GM13976 (cell line): ENCODE results near the gene MAN1C1.
"Not testable (repeated sequence)": the region's sequence is repeated elsewhere in the genome, so short reads cannot be mapped to it uniquely, and the experiment has no call there.

Experiments
- DNase-seq: peaks from one replicate; pipeline ENCODE4 v3.0.0; 2012; ENCODE audit warnings: low spot score
- CTCF ChIP-seq: IDR thresholded peaks from 2 replicates; pipeline ENCODE4 v1.5.1; 2012; ENCODE audit warnings: borderline replicate concordance, mild to moderate bottlenecking; ENCODE audit not compliant: insufficient read depth; ENCODE audit errors: extremely low read depth, missing control alignments, control extremely low read depth
- in situ Hi-C: fragments of 300-500 bp; cut with MboI; formaldehyde crosslinking; loops from one replicate; pipeline ENCODE4 v1.12.0; 2022; ENCODE audit warnings: low sequenced_read_pairs, mixed read lengths, inconsistent platforms; ENCODE audit not compliant: unreplicated experiment

Gene MAN1C1

GRCh38 chr1:25729045-25729444 is 112.5 kb downstream of the MAN1C1 start:
- in situ Hi-C loops: no loop called here
- no peak for TF ChIP-seq CTCF
- DNase-seq: no peak

DNA sequence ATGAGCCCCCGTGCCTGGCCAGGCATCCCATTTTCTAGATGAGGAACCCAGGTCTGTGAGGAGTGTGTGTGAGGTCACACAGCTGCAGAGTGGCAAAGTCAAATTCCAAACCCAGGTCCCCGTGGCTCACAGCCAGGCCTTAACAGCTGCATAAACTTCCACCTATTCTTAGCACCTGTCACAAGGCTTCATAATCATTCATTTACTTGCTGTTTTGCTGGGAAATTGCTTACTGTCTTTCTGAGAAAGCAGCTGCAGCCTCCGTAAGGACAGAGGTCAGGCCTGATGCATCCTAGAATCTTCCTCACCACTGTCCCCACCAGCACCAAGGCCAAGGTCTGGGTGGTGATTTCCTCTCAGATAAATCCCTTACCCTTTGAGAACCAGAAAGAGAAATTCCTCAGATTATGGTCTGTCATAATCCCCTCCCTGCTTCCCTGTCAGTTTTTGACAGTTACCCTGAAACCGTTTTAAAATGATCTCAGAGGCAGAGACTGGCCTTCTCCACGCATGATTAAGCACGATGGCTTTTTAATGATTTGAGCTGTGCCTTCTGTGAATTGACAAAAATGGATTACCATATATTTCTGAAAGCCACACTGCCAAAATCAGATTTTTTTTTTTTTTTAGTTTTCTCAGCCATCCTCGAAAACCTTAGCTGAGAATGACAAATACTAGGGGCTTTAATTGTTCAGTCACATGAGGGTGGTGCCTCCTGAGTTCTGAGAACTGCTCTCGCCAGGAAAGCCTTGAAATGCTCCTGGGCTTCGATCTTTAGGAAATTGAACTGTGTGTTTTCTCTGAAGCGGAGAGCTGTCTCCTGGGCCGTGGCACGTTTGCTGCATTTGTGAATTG is 113.4 kb downstream of the MAN1C1 start:
- no peak for DNase-seq
- in situ Hi-C loops: no loop called here
- TF ChIP-seq CTCF: no peak

- in situ Hi-C loops: no loop called here
- no peak for DNase-seq
- no peak for TF ChIP-seq CTCF
Observed at GRCh38 chr1:25731148-25731547, 114.6 kb downstream of the MAN1C1 start.

GRCh38 chr1:25731626-25732370 is 115.2 kb downstream of the MAN1C1 start:
- in situ Hi-C loops: no loop called here
- TF ChIP-seq CTCF: no peak
- DNase-seq: no peak

DNA sequence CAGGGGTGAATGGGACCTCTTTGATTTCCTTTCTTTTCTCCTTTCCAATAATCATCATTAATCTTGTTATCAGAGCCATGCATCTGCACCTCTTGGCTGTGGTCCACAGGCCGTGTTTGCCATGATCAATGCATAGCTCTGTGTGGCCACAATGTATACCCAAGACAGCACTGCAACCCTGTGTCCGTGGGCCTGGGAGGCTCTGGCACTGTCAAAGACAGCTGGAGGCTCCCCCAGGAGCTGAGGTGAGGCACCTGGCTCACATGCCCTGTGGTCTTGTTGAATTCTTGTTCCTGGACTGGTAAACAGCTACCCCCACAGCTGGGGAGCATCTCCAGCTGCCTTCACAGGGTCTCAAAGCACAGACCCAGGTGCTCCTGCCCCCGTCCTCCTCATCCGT is 116.2 kb downstream of the MAN1C1 start:
- in situ Hi-C loops: no loop called here

GRCh38 chr1:25733271-25733670 is 116.7 kb downstream of the MAN1C1 start:
- in situ Hi-C loops: no loop called here
- TF ChIP-seq CTCF: no peak
- no peak for DNase-seq

More for the DNA sequence above, 116.2 kb downstream of the MAN1C1 start:
- TF ChIP-seq CTCF: no peak
- DNase-seq: no peak

DNA sequence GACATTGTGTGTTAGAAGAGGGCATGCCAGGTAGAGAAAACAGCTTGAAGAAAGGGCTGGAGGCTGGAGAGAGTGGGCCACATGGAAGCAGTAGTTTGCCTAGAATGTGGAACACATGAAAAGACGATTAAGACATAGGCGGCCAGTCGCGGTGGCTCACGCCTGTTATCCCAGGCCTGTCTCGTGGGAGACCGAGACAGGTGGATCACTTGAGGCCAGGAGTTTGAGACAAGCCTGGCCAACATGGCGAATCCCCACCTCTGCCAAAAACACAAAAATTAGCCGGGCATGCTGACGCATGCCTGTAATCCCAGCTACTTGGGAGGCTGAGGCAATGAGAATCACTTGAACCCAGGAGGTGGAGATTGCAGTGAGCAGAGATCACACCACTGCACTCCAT is 118.4 kb downstream of the MAN1C1 start:
- DNase-seq, in situ Hi-C loops: not testable (repeated sequence)
